OCI-LY7 (cell line): ENCODE results near the gene TTC13.

Source experiments
- EZH2phosphoT487 ChIP-seq: fragments of 200-600 bp; sonication (generic); IDR thresholded peaks from 2 replicates; pipeline ENCODE4 v1.6.1; 2018; ENCODE audit warnings: low read depth, borderline replicate concordance, mild to moderate bottlenecking, mixed run types, antibody characterized with exemption, low read length, moderate library complexity, mixed read lengths
- TF ChIP-seq, protein P1 (sequence below): fragments of 200-600 bp; sonication (generic); conservative IDR thresholded peaks from 2 replicates; pipeline ENCODE4 v1.5.1; 2014; ENCODE audit warnings: mild to moderate bottlenecking, antibody characterized with exemption, low read length, moderate library complexity, mixed read lengths

DNA sequence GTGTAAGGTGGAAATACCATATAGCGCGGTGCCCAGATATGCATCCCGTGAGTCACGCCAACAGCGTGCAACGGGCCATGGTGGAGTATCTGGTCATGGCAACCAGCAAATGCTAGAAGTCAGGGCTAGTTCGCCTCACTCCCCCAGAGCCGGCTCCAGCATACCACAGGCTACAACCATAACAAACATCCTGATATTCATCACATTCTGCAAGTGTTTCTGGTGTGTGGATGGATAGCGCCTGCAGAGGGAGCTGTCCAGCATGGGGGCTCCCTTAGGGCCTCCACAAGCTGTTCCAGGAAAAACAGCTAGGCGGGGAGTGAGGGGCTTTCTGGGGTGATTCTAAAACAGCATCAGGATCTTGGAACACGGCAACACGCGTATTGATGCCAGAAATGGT lies 117.2 kb downstream of the TTC13 start:
- TF ChIP-seq, protein P1, sequence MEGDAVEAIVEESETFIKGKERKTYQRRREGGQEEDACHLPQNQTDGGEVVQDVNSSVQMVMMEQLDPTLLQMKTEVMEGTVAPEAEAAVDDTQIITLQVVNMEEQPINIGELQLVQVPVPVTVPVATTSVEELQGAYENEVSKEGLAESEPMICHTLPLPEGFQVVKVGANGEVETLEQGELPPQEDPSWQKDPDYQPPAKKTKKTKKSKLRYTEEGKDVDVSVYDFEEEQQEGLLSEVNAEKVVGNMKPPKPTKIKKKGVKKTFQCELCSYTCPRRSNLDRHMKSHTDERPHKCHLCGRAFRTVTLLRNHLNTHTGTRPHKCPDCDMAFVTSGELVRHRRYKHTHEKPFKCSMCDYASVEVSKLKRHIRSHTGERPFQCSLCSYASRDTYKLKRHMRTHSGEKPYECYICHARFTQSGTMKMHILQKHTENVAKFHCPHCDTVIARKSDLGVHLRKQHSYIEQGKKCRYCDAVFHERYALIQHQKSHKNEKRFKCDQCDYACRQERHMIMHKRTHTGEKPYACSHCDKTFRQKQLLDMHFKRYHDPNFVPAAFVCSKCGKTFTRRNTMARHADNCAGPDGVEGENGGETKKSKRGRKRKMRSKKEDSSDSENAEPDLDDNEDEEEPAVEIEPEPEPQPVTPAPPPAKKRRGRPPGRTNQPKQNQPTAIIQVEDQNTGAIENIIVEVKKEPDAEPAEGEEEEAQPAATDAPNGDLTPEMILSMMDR, result 0 out of 2 replicates have a peak, but pooled peaks have one; percentile 18
- TF ChIP-seq EZH2phosphoT487, result no peak
